Cardiac fibroblast (primary cell): ENCODE data around the gene MRGPRF.

Experiments
- DNase-seq, 2 donors: peaks; one replicate each; pipeline versions ENCODE4 v3.0.0 to v3.0.0-alpha.2; 2010; ENCODE audit warnings: low read depth in 2 of 2
- H3K4me3 ChIP-seq, 2 donors: replicated peaks in 1 of 2; 1 replicate in 1 of 2; 2 replicates in 1 of 2; pipeline ENCODE4 v1.5.1; 2011; ENCODE audit warnings: low read depth in 2 of 2, low read length in 2 of 2, mild to moderate bottlenecking in 2 of 2, moderate library complexity in 1 of 2
- TF ChIP-seq, protein P1 (sequence below): IDR thresholded peaks from one replicate; pipeline ENCODE4 v1.5.1; 2011; ENCODE audit warnings: low read depth, mild to moderate bottlenecking, low read length, inconsistent platforms

The MRGPRF gene

DNA sequence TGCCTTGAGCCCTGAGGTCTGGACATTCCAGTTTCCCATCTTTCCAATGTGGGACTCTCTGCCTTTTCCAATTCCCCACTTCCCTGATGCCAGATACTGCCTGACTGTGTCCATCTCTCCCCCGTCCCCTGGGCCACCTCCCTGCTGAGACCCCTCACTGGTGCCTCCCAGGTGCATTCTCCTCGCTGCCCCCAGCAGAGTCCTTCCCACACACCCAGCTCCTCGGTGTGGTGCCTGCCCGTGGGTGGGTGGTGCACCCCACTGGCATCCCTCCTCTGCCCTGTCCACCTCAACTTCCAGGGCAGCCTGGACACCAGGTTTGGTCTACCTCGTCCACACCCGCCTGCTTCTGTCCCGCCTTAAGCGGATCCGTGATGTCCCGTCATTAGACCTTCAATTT lies 4.9 kb upstream of the MRGPRF start:
- no peak for DNase-seq
- TF ChIP-seq, protein P1, sequence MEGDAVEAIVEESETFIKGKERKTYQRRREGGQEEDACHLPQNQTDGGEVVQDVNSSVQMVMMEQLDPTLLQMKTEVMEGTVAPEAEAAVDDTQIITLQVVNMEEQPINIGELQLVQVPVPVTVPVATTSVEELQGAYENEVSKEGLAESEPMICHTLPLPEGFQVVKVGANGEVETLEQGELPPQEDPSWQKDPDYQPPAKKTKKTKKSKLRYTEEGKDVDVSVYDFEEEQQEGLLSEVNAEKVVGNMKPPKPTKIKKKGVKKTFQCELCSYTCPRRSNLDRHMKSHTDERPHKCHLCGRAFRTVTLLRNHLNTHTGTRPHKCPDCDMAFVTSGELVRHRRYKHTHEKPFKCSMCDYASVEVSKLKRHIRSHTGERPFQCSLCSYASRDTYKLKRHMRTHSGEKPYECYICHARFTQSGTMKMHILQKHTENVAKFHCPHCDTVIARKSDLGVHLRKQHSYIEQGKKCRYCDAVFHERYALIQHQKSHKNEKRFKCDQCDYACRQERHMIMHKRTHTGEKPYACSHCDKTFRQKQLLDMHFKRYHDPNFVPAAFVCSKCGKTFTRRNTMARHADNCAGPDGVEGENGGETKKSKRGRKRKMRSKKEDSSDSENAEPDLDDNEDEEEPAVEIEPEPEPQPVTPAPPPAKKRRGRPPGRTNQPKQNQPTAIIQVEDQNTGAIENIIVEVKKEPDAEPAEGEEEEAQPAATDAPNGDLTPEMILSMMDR = no peak
- no peak overlapping the region for H3K4me3 ChIP-seq

DNA sequence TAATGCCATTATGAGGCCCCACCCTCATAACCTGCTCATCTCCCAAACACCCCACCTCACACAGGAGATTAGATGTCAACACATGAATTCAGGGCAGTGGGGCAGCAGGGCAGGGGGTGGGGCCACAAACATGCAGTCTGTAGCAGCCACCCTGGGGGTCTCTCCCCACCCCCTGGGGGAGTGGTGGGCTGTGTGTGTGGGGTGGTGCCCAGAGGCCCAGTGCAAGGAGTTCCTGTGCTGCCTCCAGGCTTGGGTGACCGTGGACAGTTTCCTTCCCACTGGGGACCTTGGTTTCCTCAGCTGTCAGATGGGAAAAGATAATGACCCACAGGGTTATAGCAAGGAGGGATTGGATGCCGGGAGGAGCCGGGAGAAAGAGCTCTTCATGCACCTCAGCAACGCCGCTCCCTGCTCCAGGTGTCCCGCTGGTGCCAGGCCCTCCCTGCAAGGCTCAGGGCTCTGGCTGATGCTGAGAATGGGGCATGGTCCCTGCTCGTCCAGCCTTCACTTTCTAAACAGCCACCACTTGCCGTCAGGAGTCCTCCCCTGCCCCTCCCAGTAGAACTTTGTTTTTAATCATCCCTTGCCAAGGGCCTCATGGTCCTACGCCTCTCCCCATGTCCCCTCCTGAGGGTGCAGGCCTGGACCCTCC lies 2.0 kb upstream of the MRGPRF start:
- no peak for DNase-seq
- no peak overlapping the region for H3K4me3 ChIP-seq
- TF ChIP-seq, protein P1 = no peak

DNA sequence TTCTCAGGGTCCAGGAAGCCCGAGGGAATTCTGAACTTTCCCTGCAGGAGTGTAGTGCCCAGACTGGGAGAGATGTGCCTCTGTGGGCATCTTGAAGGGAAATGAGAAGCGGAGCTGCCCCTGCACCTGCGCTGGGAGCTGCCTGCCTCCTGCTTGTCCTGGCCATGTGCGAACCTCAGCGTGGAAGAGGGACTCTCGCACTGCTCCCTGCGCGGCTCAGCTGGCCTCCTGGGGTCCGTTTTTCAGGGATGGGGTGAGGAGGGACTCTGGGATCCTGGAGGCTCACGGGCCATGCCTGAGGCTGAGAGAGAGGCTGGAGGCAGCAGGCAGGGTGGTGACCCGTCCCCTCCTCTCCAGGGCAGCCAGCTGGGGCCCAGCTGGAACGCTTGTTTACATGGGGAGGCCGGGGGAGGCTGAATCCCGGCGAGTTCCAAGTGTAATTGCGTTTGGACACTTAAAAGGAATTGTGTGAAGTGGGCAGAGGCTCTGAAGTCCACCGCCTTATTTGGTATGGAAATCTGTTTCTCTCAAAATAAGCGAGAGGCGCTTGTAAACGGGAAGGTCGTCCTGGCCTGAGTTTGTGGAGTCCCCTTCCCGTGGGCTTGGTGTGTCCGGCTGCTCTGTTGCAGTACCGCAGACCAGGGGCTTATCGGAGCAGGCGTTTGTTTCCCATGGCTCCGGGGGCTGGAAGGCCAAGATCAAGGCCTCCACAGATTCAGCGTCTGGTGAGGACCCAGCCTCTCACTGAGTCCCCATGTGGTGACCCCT lies 1.2 kb upstream of the MRGPRF start:
- TF ChIP-seq, protein P1 = no peak
- H3K4me3 ChIP-seq = no peak overlapping the region
- DNase-seq = no peak

DNA sequence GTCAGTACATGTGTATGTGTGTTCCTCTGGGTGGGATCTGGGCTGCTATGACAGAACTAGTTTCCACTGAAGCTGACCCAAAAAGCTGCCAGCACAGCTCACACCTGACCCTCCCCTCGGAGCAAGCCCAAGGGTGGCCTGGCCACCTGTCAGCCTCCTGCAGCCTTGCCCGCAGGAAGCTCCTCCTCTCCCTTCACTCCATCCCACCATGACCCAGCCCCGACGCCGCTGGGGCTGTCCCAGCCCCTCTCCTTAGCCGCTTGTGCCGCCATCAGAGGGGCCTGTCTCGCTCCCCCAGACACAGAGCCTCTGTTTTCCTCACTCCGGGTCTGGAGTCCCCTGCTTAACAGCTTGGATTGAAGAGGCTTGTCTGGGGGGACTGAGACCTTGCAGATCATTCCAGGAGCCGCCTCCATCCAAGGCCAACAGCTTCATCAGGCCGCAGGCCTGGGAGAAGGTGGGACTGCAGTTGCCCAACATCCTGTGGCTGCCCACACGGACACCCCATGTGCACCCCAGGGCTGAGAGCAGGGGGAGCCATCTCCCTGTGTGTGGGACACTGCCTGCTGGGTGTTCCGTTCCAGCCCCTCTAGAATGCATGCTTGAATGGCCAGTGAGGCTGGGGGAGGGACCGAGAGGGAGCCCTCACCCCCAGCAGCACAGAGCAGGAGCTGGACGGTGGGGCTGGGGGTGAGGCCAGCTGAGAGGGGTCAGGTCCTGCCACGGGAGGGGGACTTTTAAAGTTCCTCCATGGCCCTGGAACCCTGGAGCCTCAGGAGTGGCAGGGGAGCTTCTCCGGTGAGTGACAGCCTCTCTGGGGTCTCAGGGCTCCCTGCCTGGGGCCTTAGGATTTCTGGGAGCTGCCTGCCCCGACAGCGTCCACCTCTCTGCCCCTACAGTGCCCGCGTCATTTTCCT lies 696 bp downstream of the MRGPRF start:
- peak overlapping the region; percentile 38 for H3K4me3 ChIP-seq
- no peak for DNase-seq
- TF ChIP-seq, protein P1 = no peak

DNA sequence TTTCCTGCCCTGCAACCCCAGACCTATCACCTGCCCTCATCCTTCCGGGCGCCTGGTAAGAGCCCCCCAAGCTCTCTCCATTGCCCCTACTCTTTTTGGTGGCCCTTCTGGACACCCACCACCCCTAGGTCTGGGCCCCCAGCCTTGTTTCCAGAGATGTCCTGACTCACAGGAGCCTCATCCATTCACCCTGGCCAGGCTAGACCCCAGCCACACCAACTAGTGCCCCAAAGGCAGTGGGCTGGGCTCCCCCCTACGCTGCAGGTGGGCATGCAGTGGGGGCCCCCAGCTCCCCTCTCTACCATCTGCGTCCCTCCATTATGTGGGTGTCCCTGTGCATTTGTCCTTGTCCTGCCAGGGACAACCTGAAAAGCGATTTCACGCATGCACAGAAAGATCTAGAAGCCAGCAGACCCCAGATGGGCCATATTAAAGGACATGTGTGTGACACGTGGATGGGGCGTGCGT lies 1.4 kb downstream of the MRGPRF start:
- TF ChIP-seq, protein P1 = no peak
- peak overlapping the region in 1 of 2 donors; percentile 38 for H3K4me3 ChIP-seq
- DNase-seq = no peak

DNA sequence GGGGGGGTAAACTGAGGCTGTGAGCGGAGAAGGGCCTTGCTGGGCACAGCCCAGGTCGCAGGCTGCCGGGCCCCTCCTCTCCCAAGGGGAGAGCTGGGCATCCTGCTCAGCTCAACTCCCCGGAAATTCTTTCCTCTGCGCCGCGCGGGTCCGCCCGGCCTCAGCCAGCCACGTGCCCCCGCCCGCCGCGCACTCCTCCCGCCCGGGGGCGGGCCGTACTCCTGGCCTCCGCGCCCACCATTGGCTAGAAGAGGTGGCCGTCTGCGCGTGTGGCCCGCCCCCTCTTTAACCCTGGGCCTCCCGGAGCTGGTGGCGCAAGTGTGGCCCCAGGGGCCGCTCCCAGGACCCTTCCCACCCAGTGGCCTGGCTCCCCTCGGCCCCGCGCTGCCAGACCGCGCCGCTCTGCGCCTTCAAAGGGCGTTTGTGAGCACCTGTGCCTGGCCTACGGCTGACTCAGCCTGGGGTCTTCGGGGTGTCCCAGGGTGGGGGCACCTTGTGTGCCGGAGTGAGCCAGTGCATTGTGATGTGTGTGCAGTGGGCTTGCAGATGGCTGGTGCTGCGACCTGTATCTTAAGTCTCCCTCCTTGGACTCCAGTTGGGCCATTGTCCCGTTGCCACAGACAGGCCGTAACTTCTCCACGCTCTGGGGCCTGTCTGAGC lies 2.0 kb downstream of the MRGPRF start:
- peak; percentile 69 to 82 for DNase-seq
- peak overlapping the region; percentile 22 to 26 for H3K4me3 ChIP-seq
- TF ChIP-seq, protein P1 = no peak
